Activated CD4-positive, alpha-beta T cell treated with anti-CD3 and anti-CD28 coated beads, Interleukin-10, Interleukin-2, amounts not matched to agents 100 ng/mL and 50 ng/mL, durations not matched to agents 16 hours and 8 hours (primary cell): ENCODE data around the gene RAD51B.
"Not testable (repeated sequence)": the region's sequence is repeated elsewhere in the genome, so short reads cannot be mapped to it uniquely, and the experiment has no call there.

Experiments used
- DNase-seq: peaks from one replicate; pipeline ENCODE4 v3.0.0-alpha.2; 2020

Gene RAD51B

GRCh38 chr14:67987606-67988005 lies 168.0 kb downstream of the RAD51B start:
- no peak for DNase-seq

GRCh38 chr14:67988210-67988609 lies 168.6 kb downstream of the RAD51B start:
- not testable (repeated sequence) for DNase-seq

GRCh38 chr14:67990576-67990975 lies 171.0 kb downstream of the RAD51B start:
- no peak for DNase-seq

- no peak for DNase-seq
Observed at GRCh38 chr14:67994531-67994930, 175.0 kb downstream of the RAD51B start.

- no peak for DNase-seq
Observed at GRCh38 chr14:67996235-67996634, 176.7 kb downstream of the RAD51B start.

GRCh38 chr14:67998834-67999233 lies 179.3 kb downstream of the RAD51B start:
- no peak for DNase-seq

GRCh38 chr14:67999290-67999689 lies 179.7 kb downstream of the RAD51B start:
- DNase-seq = no peak

GRCh38 chr14:67999705-68000384 lies 180.3 kb downstream of the RAD51B start:
- DNase-seq = no peak

- no peak for DNase-seq
Observed at GRCh38 chr14:68000511-68000910, 180.9 kb downstream of the RAD51B start.

- DNase-seq = no peak
Observed at GRCh38 chr14:68008491-68008890, 188.9 kb downstream of the RAD51B start.

- DNase-seq = no peak
Observed at GRCh38 chr14:68011406-68012028, 191.9 kb downstream of the RAD51B start.

- DNase-seq = no peak
Observed at GRCh38 chr14:68012871-68013270, 193.3 kb downstream of the RAD51B start.

- no peak for DNase-seq
Observed at GRCh38 chr14:68013326-68013725, 193.7 kb downstream of the RAD51B start.

GRCh38 chr14:68014771-68015170 lies 195.2 kb downstream of the RAD51B start:
- DNase-seq = no peak

- DNase-seq = no peak
Observed at GRCh38 chr14:68015356-68016254, 196.0 kb downstream of the RAD51B start.

- no peak for DNase-seq
Observed at GRCh38 chr14:68016255-68016914, 196.8 kb downstream of the RAD51B start.

- no peak for DNase-seq
Observed at GRCh38 chr14:68018598-68018997, 199.0 kb downstream of the RAD51B start.

GRCh38 chr14:68020493-68020892 lies 200.9 kb downstream of the RAD51B start:
- no peak for DNase-seq

- no peak for DNase-seq
Observed at GRCh38 chr14:68020999-68021663, 201.6 kb downstream of the RAD51B start.

GRCh38 chr14:68027276-68027675 lies 207.7 kb downstream of the RAD51B start:
- no peak for DNase-seq

- DNase-seq = no peak
Observed at GRCh38 chr14:68028075-68028474, 208.5 kb downstream of the RAD51B start.

- DNase-seq = not testable (repeated sequence)
Observed at GRCh38 chr14:68031011-68031410, 211.4 kb downstream of the RAD51B start.

- no peak for DNase-seq
Observed at GRCh38 chr14:68032154-68032553, 212.6 kb downstream of the RAD51B start.
